ENCODE measurements around the gene NLRP4.

The NLRP4 gene

DNA sequence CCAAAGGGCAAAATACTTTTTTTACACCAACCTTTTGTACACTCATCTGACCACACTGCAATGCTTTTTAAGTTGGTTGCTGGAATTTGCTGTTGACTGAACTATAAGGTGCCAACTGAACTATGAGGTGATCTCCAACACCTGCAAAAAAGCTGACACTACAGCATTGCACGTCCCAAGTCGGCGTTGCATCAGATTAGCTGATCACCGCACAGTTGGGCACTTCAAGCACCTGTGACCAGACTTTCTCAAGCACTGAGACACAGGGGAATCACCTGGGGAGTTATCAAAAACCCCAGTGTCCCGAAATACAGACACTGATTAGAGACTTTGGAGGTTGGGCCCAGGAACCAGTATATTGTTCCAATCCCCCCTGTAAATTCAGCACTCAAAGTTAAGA is 5.7 kb upstream of the NLRP4 start:
- H3K9me3 ChIP-seq (ENCODE audit: control insufficient read depth, low read length), result peaks cover 10% of the 10 kb centered on the region
- H3K4me3 ChIP-seq (ENCODE audit: insufficient read depth, low read depth, low read length), result no peak overlapping the region
- H3K27ac ChIP-seq (ENCODE audit: insufficient read depth, low read depth, low read length, poor library complexity, severe bottlenecking), result no peak overlapping the region
- WGBS, 2 experiments, result 73 to 80% methylated on average over 5 of the region's 5 CpGs
- no peaks in the 10 kb centered on the region for H3K4me1 ChIP-seq (ENCODE audit: control insufficient read depth, insufficient read depth, low read length)
- H3K27me3 ChIP-seq (ENCODE audit: control insufficient read depth, insufficient read depth, low read length, poor library complexity, severe bottlenecking), result no peaks in the 10 kb centered on the region
- no peaks in the 10 kb centered on the region for H3K36me3 ChIP-seq (ENCODE audit: control insufficient read depth, insufficient read depth, low read length)

- H3K27ac ChIP-seq (ENCODE audit: insufficient read depth, low read depth, low read length, poor library complexity, severe bottlenecking), result no peak within 1 kb of the TSS
- H3K9me3 ChIP-seq (ENCODE audit: control insufficient read depth, low read length), result peaks cover 12% of the 10 kb centered on the region
- H3K27me3 ChIP-seq (ENCODE audit: control insufficient read depth, insufficient read depth, low read length, poor library complexity, severe bottlenecking), result no peaks in the 10 kb centered on the region
- H3K36me3 ChIP-seq (ENCODE audit: control insufficient read depth, insufficient read depth, low read length), result no peaks in the 10 kb centered on the region
- H3K4me3 ChIP-seq (ENCODE audit: insufficient read depth, low read depth, low read length), result no peak within 1 kb of the TSS
- H3K4me1 ChIP-seq (ENCODE audit: control insufficient read depth, insufficient read depth, low read length), result no peaks in the 10 kb centered on the region
- WGBS, 2 experiments, result 74 to 82% methylated on average over 10 of the region's 10 CpGs
These were observed 4.5 kb upstream of the NLRP4 start, which contains the start of gene NLRP11 for GRCh38 chr19:55831846-55832245. Gene NLRP11 (minus strand): TSS chr19:55831999. CDS start chr19:55818174, 13,825 bp downstream.

DNA sequence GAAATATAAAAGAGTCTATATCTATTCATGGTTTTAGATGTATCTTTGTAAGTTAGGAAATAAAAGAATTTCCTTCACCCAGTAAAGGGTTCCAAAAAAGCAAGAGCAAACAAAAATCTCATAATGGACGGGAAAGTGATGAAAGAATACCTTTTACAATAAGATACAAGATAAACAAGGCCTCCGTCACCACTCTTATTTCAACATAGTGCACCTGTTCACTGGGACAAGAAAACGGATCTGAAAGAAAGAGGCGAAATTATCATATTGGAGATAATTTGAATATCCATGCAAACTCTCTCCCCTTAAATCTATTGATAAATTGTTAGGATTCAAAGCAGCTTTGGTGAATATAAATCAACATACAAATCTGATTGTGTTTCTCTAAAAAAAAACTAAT is 3.7 kb upstream of the NLRP4 start:
- Histone ChIP-seq H3K27me3 (ENCODE audit: control insufficient read depth, insufficient read depth, low read length, poor library complexity, severe bottlenecking) (no peaks in the 10 kb centered on the region), H3K27ac (ENCODE audit: insufficient read depth, low read depth, low read length, poor library complexity, severe bottlenecking) (no peak overlapping the region), H3K36me3 (ENCODE audit: control insufficient read depth, insufficient read depth, low read length) (no peaks in the 10 kb centered on the region), H3K4me1 (ENCODE audit: control insufficient read depth, insufficient read depth, low read length) (no peaks in the 10 kb centered on the region), H3K9me3 (ENCODE audit: control insufficient read depth, low read length) (peaks cover 13% of the 10 kb centered on the region), H3K4me3 (ENCODE audit: insufficient read depth, low read depth, low read length) (no peak overlapping the region)
- WGBS, 2 experiments, result 62 to 73% methylated on average over 2 to 4 of the region's 4 CpGs

- no peaks in the 10 kb centered on the region for H3K4me1 ChIP-seq (ENCODE audit: control insufficient read depth, insufficient read depth, low read length)
- H3K36me3 ChIP-seq (ENCODE audit: control insufficient read depth, insufficient read depth, low read length), result no peaks in the 10 kb centered on the region
- H3K27me3 ChIP-seq (ENCODE audit: control insufficient read depth, insufficient read depth, low read length, poor library complexity, severe bottlenecking), result no peaks in the 10 kb centered on the region
- H3K4me3 ChIP-seq (ENCODE audit: insufficient read depth, low read depth, low read length), result no peak overlapping the region
- WGBS, 2 experiments, result 40 to 47% methylated on average over 3 of the region's 3 CpGs
- H3K9me3 ChIP-seq (ENCODE audit: control insufficient read depth, low read length), result peaks cover 2% of the 10 kb centered on the region
- no peak overlapping the region for H3K27ac ChIP-seq (ENCODE audit: insufficient read depth, low read depth, low read length, poor library complexity, severe bottlenecking)
These were observed 1.9 kb downstream of the NLRP4 start for GRCh38 chr19:55838251-55838650.

DNA sequence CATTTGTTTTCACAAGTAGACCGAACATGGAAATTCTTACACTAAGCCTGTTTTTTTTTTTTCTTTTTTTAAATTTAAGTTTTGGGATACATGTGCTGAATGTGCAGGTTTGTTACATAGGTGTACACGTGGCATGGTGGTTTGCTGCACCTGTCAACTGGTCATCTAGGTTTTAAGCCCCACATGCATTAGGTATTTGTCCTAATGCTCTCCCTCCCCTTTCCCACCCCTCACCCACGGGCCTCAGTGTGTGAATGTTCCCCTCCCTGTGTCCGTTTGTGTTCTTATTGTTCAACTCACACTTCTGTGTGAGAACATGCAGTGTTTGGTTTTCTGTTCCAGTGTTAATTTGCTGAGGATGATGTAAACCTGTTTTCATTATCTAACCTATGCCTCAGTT is 2.6 kb downstream of the NLRP4 start:
- Histone ChIP-seq H3K4me3 (ENCODE audit: insufficient read depth, low read depth, low read length) (no peak overlapping the region), H3K36me3 (ENCODE audit: control insufficient read depth, insufficient read depth, low read length) (no peaks in the 10 kb centered on the region), H3K27ac (ENCODE audit: insufficient read depth, low read depth, low read length, poor library complexity, severe bottlenecking) (no peak overlapping the region), H3K4me1 (ENCODE audit: control insufficient read depth, insufficient read depth, low read length) (no peaks in the 10 kb centered on the region), H3K27me3 (ENCODE audit: control insufficient read depth, insufficient read depth, low read length, poor library complexity, severe bottlenecking) (no peaks in the 10 kb centered on the region), H3K9me3 (ENCODE audit: control insufficient read depth, low read length) (peaks cover 6% of the 10 kb centered on the region)
- 21 to 43% methylated on average over 3 to 4 of the region's 4 CpGs for WGBS, 2 experiments

- 83 to 85% methylated on average over 1 of the region's 1 CpG for WGBS, 2 experiments
- Histone ChIP-seq H3K27me3 (ENCODE audit: control insufficient read depth, insufficient read depth, low read length, poor library complexity, severe bottlenecking) (no peaks in the 10 kb centered on the region), H3K27ac (ENCODE audit: insufficient read depth, low read depth, low read length, poor library complexity, severe bottlenecking) (no peak overlapping the region), H3K9me3 (ENCODE audit: control insufficient read depth, low read length) (peaks cover 9% of the 10 kb centered on the region), H3K4me1 (ENCODE audit: control insufficient read depth, insufficient read depth, low read length) (no peaks in the 10 kb centered on the region), H3K4me3 (ENCODE audit: insufficient read depth, low read depth, low read length) (no peak overlapping the region), H3K36me3 (ENCODE audit: control insufficient read depth, insufficient read depth, low read length) (no peaks in the 10 kb centered on the region)
These were observed 18.8 kb downstream of the NLRP4 start for GRCh38 chr19:55855160-55855559.

- H3K4me3 ChIP-seq (ENCODE audit: insufficient read depth, low read depth, low read length), result no peak overlapping the region
- H3K36me3 ChIP-seq (ENCODE audit: control insufficient read depth, insufficient read depth, low read length), result no peaks in the 10 kb centered on the region
- peaks cover 11% of the 10 kb centered on the region for H3K9me3 ChIP-seq (ENCODE audit: control insufficient read depth, low read length)
- H3K27me3 ChIP-seq (ENCODE audit: control insufficient read depth, insufficient read depth, low read length, poor library complexity, severe bottlenecking), result no peaks in the 10 kb centered on the region
- WGBS, 2 experiments, result 88 to 91% methylated on average over 4 of the region's 4 CpGs
- no peaks in the 10 kb centered on the region for H3K4me1 ChIP-seq (ENCODE audit: control insufficient read depth, insufficient read depth, low read length)
- no peak overlapping the region for H3K27ac ChIP-seq (ENCODE audit: insufficient read depth, low read depth, low read length, poor library complexity, severe bottlenecking)
These were observed 20.8 kb downstream of the NLRP4 start for GRCh38 chr19:55857149-55857548.

GRCh38 chr19:55857974-55858373 is 21.6 kb downstream of the NLRP4 start:
- Histone ChIP-seq H3K27ac (ENCODE audit: insufficient read depth, low read depth, low read length, poor library complexity, severe bottlenecking) (no peak overlapping the region), H3K36me3 (ENCODE audit: control insufficient read depth, insufficient read depth, low read length) (no peaks in the 10 kb centered on the region), H3K9me3 (ENCODE audit: control insufficient read depth, low read length) (peaks cover 8% of the 10 kb centered on the region), H3K27me3 (ENCODE audit: control insufficient read depth, insufficient read depth, low read length, poor library complexity, severe bottlenecking) (no peaks in the 10 kb centered on the region), H3K4me3 (ENCODE audit: insufficient read depth, low read depth, low read length) (no peak overlapping the region), H3K4me1 (ENCODE audit: control insufficient read depth, insufficient read depth, low read length) (no peaks in the 10 kb centered on the region)
- WGBS, 2 experiments, result 87% methylated on average over 23 of the region's 23 CpGs

DNA sequence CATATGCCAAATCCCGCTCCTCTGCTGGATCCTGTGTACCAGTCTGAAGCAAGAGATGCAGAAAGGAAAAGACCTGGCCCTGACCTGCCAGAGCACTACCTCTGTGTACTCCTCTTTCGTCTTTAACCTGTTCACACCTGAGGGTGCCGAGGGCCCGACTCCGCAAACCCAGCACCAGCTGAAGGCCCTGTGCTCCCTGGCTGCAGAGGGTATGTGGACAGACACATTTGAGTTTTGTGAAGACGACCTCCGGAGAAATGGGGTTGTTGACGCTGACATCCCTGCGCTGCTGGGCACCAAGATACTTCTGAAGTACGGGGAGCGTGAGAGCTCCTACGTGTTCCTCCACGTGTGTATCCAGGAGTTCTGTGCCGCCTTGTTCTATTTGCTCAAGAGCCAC is 22.1 kb downstream of the NLRP4 start:
- WGBS, 2 experiments, result 85 to 87% methylated on average over 14 of the region's 14 CpGs
- Histone ChIP-seq H3K27ac (ENCODE audit: insufficient read depth, low read depth, low read length, poor library complexity, severe bottlenecking) (no peak overlapping the region), H3K36me3 (ENCODE audit: control insufficient read depth, insufficient read depth, low read length) (no peaks in the 10 kb centered on the region), H3K27me3 (ENCODE audit: control insufficient read depth, insufficient read depth, low read length, poor library complexity, severe bottlenecking) (no peaks in the 10 kb centered on the region), H3K9me3 (ENCODE audit: control insufficient read depth, low read length) (peaks cover 8% of the 10 kb centered on the region), H3K4me3 (ENCODE audit: insufficient read depth, low read depth, low read length) (no peak overlapping the region), H3K4me1 (ENCODE audit: control insufficient read depth, insufficient read depth, low read length) (no peaks in the 10 kb centered on the region)

GRCh38 chr19:55858969-55859368 is 22.6 kb downstream of the NLRP4 start:
- Histone ChIP-seq H3K36me3 (ENCODE audit: control insufficient read depth, insufficient read depth, low read length) (no peaks in the 10 kb centered on the region), H3K9me3 (ENCODE audit: control insufficient read depth, low read length) (peaks cover 8% of the 10 kb centered on the region), H3K27ac (ENCODE audit: insufficient read depth, low read depth, low read length, poor library complexity, severe bottlenecking) (no peak overlapping the region), H3K4me1 (ENCODE audit: control insufficient read depth, insufficient read depth, low read length) (no peaks in the 10 kb centered on the region), H3K4me3 (ENCODE audit: insufficient read depth, low read depth, low read length) (no peak overlapping the region), H3K27me3 (ENCODE audit: control insufficient read depth, insufficient read depth, low read length, poor library complexity, severe bottlenecking) (no peaks in the 10 kb centered on the region)
- WGBS, 2 experiments, result 43 to 49% methylated on average over 5 of the region's 5 CpGs

GRCh38 chr19:55866521-55866920 is 30.2 kb downstream of the NLRP4 start:
- peaks cover 17% of the 10 kb centered on the region for H3K9me3 ChIP-seq (ENCODE audit: control insufficient read depth, low read length)
- no peak overlapping the region for H3K27ac ChIP-seq (ENCODE audit: insufficient read depth, low read depth, low read length, poor library complexity, severe bottlenecking)
- whole genome bisulfite sequencing, 2 experiments, result 41 to 49% methylated on average over 3 of the region's 3 CpGs
- no peaks in the 10 kb centered on the region for H3K27me3 ChIP-seq (ENCODE audit: control insufficient read depth, insufficient read depth, low read length, poor library complexity, severe bottlenecking)
- no peaks in the 10 kb centered on the region for H3K4me1 ChIP-seq (ENCODE audit: control insufficient read depth, insufficient read depth, low read length)
- H3K36me3 ChIP-seq (ENCODE audit: control insufficient read depth, insufficient read depth, low read length), result no peaks in the 10 kb centered on the region
- no peak overlapping the region for H3K4me3 ChIP-seq (ENCODE audit: insufficient read depth, low read depth, low read length)
